Measurements from ENCODE around the gene TMEM212.
"Not testable (repeated sequence)": the region's sequence is repeated elsewhere in the genome, so short reads cannot be mapped to it uniquely, and the experiment has no call there.

TMEM212 gene

DNA sequence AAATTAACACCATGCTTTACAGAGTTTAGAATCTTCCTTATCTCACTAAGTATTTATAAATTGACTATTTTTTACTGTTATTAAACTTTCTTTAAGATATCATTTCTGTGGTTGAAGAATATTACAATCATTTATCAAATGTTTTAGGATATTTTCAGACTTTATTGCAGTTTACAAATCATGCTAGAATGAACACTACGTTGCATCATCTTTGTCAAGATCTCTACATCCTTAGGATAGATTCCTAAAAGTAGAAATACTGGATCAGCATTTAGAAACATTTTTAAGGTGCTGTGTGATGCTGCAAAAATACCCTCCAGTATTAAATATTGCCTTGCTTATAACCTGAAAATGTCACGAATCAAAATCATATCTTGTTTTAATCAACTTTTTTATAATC, 30.3 kb upstream of the TMEM212 start:
- DNase-seq: no peak

DNA sequence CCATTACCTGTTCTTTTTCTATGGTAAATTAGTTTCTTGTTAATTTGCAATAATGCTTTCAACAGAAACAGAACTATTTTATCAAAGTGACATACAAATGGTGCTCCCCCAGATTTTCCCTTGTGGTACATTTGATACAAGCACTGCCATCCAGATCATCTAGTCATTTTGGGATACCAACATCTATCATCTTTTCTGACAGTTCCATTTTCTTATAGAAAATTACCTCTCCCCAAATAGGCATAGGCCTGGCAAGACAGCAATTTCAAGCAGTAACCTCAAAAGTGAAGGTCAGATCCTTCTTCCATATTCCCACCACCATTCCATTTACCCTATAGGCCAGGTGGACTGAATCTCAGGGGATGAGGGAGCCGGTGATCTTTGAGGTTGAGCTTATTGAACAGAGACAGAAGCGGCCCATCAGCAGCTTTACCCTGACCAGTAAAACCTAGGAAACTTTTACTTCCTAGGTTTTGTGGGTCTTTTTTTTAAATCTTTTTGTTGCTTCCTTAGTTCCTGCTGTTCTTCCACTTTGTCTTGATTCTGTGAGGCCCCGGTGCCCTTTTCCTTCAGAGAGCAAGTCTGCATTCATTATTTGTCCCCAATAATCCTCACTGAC, 29.8 kb upstream of the TMEM212 start:
- DNase-seq: no peak

DNA sequence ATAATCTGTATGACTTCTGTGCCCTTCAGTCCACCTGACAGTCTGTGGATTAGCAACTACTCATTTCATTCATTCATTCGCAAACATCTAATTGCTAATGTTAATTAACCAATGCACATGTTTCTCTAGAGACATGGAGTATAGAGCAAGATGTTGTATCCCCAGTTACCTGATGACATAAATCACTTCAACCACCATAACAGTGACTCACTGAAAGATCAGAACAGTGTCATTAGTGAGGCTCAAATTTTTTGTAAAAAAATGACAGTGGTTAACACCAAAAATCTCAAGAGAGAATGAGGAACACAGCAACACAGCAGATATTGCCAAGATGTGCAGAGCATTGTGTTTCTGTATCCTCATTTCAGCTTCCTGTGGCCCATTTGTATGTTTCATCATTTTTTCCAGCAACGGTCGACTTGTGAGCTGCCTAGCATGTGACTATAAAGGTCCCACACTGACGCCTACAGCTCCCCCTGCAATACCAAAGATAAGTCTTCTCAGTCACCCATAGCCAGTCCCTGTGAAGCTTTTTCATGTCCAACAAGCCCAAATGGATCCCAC, 29.2 kb upstream of the TMEM212 start:
- no peak for DNase-seq

DNA sequence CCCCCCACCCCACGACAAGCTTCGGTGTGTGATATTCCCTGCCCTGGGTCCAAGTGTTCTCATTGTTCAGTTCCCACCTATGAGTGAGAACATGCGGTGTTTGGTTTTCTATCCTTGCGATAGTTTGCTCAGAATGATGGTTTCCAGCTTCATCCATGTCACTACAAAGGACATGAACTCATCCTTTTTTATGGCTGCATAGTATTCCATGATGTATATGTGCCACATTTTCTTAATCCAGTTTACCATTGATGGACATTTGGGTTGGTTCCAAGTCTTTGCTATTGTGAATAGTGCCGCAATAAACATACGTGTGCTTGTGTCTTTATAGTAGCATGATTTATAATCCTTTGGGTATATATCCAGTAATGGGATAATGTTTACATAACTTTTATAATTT, 28.5 kb upstream of the TMEM212 start:
- DNase-seq: not testable (repeated sequence)

DNA sequence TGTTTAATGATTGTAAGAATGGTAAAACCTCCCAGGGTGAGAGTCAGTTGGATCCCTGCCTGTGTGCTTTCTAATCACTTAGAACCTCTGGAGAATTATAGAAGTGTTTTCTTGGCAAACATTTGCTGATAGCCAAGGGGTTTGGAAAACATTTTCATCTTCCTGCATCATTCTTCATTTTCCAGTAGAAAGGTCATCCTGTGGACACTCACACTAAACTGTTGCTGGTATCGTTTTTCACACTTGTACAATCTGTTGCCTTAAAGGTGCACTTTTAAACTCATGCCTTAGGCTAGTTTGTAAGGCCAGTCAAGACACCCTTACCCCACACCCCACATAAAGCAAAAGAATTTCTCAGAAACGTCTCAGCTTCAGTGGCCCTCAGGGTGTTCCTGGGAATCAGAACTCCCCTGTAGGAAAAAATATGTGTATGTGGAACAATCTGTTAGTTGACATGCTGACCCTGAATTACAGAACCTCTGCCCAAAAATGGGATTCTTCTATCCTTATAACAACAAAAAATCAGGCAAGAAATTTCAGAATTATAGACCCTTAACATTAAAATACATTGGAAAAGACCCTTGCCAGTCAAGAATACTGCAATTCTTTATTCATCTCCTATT, 27.1 kb upstream of the TMEM212 start:
- no peak for DNase-seq

DNA sequence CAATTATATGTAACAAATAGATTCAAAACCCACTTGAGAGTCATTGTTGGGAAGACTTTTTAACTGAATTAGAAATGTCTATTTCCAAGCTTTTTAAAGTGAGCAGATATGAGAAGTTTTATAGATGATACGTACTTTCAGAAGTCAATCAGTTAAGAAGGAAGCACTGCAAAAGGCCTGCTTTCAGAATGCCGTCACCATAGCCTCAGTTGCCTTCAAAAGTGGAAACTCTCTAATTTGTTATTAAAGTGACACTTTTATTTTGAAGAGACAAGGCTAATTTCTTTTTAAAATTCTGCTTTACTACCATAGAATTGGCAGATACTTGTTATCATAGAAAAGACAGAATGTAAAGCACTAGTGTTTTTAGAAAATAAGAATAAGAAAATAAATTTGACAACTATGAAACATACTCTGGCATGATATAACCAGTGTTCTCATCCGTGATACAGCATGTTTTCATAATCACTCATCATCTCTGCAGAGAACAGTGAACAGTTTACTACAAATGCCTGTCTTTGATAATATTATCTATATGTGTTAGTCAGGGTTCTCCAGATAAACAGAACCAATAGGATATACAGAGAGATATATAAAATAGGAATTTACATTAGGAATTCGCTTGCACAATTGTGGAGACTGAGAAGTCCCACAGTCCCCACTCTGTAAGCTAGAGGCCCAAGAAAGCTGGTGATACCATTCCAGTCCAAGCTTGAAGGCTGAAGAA, 25.9 kb upstream of the TMEM212 start:
- DNase-seq: no peak

DNA sequence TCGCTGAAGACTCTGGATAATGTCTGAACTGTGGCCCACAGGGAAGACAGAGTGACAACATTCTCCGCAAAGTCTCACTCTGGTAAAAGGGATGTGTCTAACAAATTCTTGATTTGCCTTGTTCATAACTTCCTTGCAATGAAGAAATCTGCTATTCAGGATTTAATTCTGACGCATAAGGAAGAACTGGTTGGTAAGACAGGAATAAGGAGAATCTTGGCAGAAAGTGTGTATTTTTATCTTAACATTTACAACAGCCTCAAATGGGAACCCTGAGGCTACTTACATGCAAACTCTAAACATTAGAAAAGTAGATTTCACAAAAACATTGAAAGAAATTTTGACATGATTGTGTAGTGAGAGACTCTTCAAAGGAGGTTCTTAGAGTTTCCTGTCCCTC, 22.1 kb upstream of the TMEM212 start:
- no peak for DNase-seq

DNA sequence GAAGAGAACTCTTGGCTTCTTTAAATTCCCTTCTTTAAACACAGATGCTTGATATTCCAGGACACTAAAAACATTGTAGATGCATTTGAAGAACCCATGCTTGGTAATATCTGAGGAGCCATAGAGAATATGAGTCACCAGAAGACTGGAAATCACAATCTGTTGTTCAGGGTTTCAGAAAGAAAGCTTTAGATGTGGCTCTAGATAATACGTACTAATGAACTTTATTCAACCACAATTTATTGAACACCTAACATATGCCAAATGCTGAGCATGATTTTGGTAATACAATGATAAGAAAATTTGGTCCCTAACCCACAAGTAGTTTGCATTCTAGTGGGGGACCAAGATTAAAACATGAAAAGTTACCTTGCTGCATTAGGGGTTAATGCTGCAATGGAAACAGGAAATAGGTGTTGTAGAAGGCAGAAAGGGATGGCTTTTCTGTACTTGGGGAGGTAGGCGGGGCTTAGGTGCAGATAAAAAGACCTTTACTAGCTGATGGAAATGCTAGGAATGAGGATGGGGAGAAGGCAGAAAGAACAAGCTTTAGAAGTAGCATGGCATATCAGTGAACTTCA, 21.3 kb upstream of the TMEM212 start:
- no peak for DNase-seq

DNA sequence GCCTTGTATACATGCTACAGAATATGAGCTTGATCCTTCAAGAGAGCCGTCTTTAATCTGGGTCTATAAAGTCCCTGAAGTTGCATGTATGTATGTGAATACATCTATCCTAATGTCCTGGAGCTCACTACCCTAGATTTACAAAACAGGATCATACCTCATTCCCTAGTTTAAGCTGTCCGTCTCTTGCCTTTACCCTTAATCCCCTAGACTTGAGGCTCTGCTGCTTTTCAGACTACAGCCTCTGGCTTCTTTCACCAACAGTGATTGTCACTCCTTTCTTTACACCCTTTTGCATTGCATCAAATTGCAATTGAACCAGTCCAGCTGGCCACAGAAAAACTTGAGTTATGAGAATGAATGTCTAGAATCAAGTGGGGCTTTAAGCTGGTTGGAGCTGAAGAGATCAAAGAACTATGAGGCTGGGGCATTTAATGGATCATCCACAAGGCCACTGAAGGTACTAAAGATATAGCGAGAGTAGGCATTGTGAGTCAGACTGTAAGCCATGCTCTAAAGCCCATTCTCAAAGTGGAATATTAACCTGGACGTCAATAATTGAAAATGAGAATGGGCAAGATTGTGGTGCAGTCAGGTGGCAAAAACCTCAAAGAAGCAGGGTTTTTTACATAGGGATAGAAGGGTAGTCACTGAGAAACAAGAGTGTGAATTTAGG, 20.6 kb upstream of the TMEM212 start:
- no peak for DNase-seq

DNA sequence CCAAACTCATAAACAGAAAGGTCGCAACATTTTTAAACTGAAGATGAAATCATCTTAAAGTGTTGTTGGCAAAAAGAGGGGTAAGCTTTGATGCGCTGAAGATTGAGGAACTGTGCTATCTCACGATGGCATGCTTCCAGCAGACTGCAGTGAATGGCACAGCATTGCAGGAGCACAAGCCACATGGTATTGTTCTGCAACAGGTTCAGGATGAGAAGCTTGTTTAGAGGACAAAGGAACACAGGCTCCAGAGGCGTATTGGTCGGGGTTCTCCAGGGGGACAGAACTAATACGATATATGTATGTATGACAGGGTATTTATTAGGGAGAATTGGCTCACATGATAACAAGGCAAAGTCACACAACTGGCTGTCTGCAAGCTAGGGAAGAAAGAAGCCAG, 19.0 kb upstream of the TMEM212 start:
- peak in 5 of 56 donors; percentile 3 to 26 (median 5) for DNase-seq

DNA sequence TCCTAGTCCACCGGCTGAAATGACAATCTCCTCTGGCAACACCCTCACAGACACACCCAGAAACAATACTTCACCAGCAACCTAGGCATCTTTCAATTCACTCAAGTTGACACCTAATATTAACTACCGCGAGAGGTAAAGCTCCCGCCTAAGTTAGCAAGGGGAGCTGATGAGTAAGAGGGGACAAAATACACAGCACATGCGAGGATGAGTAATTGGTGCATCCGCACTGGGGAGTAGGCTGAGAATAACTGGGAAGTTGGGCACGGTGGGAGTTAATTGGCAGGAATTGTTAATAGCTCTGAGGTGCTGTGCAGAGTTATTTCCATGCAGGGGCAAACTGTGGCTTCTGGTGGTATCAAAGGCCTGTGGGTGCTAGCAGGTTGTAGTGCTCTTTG, 18.3 kb upstream of the TMEM212 start:
- peak in 1 of 56 donors; percentile 10 for DNase-seq

DNA sequence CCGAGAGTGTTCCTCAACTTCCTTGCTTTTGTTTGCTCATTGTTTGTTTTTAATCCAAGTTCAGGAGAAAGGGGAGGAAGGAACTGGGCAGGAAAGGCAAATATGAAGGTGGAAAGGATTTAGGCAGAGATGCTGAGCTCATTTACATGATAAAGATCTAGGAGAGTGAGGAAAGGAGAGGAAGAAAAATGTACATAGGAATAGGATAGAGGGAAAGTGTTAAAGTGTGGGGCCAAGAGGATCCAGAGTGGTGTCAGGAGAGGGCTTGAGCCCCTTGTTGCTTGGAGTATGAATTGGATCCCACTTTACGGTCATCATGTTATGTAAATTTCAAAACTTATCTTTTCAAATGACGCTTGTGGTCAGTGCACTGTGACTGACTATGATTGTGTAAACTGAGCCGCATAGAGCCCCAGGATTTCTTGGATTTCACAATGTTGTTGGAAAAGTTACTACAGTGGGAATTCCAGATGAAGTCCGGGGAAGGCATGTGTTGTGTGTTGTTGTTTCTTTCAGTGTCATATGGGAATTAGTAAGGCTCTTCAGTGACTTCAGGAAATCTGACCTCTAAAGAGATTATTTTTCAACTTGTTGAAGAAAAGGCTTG, 17.8 kb upstream of the TMEM212 start:
- no peak for DNase-seq

DNA sequence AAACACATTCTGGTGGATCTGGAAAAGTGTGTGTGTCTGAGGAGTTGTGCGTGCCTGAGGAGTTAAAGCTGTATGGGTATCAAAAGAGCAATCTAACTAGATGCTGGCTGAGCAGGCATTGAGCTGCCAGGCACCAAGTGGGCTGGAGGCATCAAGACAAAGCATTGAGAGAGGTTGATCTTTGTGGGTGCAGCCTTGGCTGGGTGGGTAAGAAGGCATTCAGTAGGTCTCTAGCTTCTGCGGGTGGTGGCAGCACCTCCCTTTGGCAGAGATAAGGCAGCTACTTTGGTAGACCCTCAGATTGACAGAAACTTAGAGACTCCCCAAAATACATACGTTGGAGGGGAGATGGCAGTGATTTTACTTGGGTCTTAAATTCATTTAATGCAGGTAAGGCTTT, 15.8 kb upstream of the TMEM212 start:
- DNase-seq: no peak

DNA sequence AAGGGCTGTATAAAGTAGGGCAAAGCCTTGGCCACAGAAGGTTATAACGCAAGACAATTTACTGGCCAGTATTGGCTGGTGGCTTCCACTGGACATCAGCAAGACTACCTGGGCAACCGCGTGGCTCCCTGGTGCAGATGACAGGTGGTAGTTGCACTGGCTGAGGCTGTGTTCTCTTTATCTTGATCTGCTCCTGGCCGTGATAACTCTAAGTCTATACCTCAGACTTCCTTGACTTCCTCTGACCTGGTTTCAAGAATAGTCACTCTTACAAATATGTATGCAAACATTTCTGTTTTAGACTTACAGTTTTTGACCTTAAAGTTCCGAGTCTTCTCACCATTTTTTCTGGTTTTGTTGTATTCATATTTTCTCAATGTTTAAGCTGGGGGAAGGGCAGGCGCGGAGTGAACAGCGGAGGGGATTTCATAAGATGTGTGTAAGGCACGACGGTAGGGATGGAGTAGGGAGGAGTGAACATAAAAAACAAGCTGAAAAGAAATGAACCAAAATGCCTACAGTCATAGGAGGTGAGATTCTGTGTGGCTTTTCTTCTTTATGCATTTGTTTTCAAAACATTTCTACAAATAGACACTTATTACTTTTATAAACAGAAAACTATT, 15.2 kb upstream of the TMEM212 start:
- DNase-seq: no peak

DNA sequence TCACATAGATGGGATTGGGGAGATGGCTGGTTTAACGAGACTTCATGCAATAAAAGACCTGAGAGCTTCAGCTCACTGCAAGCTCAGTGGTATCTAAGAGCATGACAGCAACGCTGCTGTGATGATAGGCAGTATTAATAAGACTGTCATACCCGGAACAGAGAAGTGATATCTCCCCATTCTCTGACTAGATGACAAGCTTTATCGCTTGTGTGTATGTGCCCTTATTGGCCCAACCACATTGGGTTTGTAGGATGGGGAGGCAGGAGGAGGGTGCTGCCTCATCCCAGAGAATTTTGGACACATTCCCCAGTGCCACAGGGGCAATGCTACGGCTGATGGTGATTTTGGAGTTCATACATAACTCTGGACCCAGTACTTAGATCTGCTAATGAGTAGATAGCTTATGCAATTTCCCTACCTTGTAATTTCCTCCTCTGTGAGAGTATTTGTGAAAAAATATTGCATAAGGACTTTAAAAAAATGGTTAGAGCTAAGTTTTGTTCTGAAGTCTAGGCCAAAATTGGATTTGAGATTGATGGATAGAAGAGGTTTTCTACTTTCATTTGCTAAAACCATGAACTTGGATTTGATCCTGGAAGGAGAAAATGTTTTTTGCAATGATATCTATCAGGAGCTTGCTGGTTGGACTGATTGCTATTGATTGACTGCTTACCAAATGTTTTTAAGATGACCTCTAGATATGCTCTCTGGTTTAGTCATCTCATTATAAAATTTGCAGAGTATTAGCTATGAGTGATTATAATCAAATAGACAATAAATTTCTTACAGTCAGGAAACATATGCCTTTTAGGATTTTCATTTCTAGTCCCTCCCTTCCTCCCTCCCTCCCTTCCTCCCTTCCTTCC, 14.0 kb upstream of the TMEM212 start:
- DNase-seq: no peak

DNA sequence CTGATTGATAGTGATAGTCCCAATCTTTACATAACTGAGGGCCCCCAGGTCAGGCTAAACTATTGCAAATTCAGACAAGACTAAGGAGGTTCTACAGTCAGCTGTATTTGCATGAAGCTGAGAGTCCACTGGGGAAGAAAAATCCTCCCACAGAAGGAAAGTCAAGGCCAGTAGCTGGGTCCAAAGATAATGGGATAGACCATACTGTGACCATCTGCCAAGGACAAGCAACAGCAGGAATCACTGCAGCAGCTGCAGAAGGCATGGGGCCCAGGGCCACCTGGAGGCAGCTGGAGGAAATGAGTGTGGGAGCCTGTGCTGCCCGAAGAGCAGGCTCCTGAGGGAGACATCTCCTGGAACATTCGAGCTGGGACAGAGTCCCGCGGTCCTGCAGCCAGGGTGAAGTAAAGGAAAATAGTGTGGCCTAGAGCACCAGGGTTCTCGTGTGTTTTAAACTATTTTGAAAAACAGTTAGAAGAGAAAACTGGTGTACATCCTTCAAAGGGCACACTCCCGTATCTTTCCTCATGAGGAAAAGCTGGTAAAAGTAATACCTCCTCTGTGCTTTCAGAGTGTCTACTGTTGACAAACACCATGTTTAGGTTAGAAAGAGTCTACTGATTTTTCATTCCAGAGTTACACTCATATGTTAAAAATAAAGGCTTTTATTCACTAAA, 13.2 kb upstream of the TMEM212 start:
- peak in 43 of 56 donors; percentile 4 to 69 (median 35) for DNase-seq

DNA sequence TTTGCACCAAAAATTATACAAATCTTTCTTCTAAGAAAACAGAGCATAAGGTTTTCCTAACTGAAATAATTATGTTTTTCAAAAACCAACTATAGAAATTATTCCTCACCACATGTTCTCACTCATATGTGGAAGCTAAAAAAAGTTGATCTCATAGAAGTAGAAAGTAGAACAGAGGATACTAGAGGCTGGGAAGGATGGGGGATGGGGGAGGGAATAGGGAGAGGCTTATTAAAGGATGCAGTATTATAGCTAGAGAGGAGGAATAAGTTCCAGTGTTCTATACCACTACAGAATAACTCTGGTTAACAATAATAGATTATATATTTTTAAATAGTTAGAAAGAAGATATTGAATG, 12.7 kb upstream of the TMEM212 start:
- DNase-seq: no peak

DNA sequence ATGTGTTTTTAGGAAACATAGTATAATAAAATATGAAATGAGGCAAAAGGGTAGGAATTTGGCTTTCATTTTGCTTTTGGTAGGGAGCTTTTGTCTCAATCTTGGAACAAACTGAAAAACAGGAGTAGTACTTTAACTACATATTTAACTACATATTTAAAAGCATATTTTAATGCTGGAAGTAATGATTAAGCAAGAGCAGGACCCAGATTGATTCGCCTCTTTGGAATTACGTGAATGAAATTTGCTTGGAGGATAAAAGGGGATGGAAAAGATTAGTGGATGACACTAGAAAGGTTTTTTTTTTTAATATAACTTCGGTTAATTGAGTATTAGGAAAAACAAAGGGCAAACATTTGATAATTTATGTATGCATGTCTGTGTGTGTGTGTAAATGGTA, 11.2 kb upstream of the TMEM212 start:
- DNase-seq: no peak

DNA sequence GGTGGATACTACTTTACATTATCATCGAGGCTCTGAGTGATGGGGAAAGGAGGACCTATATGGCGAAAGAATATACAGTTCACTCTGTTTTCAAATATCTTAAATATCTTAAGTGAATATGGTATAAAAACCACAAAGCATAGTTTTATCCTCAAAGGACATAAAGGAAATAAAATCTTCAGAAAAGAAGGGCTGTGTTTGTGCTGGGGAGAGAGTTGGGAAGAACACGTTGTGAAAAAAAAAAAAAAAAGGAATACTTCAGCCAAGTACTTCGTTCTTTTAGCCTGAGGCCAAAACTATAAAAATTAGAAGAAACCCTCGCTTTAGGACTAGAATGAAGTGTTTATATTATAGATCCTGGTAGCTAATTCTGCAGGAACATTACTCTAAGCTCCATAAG, 10.2 kb upstream of the TMEM212 start:
- no peak for DNase-seq
